H1 (cell line): ENCODE data around the gene TSPAN9. TPM values are rescaled to one million over a fixed set of nuclear protein-coding genes. Genes with fewer than 3 reads are reported as not detected.

Experiments used
- BACH1 ChIP-seq: IDR thresholded peaks from 2 replicates; pipeline ENCODE4 v1.6.1; 2012; ENCODE audit warnings: low read length, improper control_type of control experiment
- EGR1 ChIP-seq: IDR thresholded peaks from 2 replicates; pipeline ENCODE4 v1.6.1; 2011; ENCODE audit warnings: low read depth, low read length, borderline replicate concordance
- GTF2F1 ChIP-seq: IDR thresholded peaks from 2 replicates; pipeline ENCODE4 v1.6.1; 2012; ENCODE audit warnings: low read depth, low read length, improper control_type of control experiment, borderline replicate concordance
- HDAC6 ChIP-seq: IDR thresholded peaks from one replicate; pipeline ENCODE4 v1.7.1; 2012; ENCODE audit warnings: low read depth, mild to moderate bottlenecking, inconsistent platforms, low read length, moderate library complexity
- SP1 ChIP-seq: IDR thresholded peaks from 2 replicates; pipeline ENCODE4 v1.6.1; 2011; ENCODE audit warnings: low read depth, low read length
- polyA plus RNA-seq, 7 experiments: library from polyadenylated mRNA; depleted of rRNA in 3 of 7; stranded (reverse) in 5 of 7; unstranded in 2 of 7; fragments of >200 nt in 5 of 7; fragments of 200-250 nt in 2 of 7; gene quantifications; 1 replicate in 5 of 7; 2 replicates in 1 of 7; 4 replicates in 1 of 7; pipeline versions ENCODE4 v1.2.1 to v1.2.3, GENCODE V29; 2011 to 2013; ENCODE audit warnings: missing spikeins in 2 of 7, mixed read lengths in 2 of 7
- total RNA-seq: library from RNA; stranded (reverse); fragmentation: NEBNext Ultra II Directional; extraction: Animal tissue kit (Norgen Biotek cat#: 25700); gene quantifications from 2 replicates; pipeline ENCODE4 v1.2.1, GENCODE V29; 2021
- TF ChIP-seq, protein P1 (sequence below): fragments of 300-600 bp; sonication (generic); IDR thresholded peaks from 2 replicates; pipeline ENCODE4 v1.7.1; 2012; ENCODE audit warnings: low read length, moderate library complexity, mild to moderate bottlenecking, inconsistent platforms; ENCODE audit not compliant: insufficient replicate concordance
- TF ChIP-seq, protein P2 (sequence below): IDR thresholded peaks from 2 replicates; pipeline ENCODE4 v1.6.1; 2012; ENCODE audit warnings: low read length, inconsistent platforms

The TSPAN9 gene
- total and polyA plus RNA-seq, 2 of the 8 experiments (the other 6 are each of a cell fraction or from before 2014, with no cell fraction given) = 11.5 to 29.1 TPM

DNA sequence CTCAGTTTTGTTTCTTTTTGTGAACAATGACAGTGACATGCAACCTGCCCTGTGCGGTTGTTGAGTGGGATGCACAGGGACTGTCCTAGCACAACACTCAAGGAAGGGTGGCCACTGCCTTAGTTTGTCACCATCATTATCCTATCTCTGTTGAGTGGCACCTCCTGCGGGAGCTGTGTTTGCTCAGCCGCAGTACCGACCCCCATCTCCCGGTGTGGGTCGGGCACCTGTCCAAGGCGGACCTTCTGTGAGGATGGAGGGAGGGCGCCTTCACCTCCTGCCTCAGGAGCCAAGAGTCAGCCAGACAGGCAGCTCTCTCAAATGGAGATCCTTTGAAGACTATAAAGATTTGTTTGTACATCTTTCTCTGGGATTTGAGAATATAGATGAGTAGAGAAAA lies 142.1 kb downstream of the TSPAN9 start (continued):
- TF ChIP-seq, protein P1, sequence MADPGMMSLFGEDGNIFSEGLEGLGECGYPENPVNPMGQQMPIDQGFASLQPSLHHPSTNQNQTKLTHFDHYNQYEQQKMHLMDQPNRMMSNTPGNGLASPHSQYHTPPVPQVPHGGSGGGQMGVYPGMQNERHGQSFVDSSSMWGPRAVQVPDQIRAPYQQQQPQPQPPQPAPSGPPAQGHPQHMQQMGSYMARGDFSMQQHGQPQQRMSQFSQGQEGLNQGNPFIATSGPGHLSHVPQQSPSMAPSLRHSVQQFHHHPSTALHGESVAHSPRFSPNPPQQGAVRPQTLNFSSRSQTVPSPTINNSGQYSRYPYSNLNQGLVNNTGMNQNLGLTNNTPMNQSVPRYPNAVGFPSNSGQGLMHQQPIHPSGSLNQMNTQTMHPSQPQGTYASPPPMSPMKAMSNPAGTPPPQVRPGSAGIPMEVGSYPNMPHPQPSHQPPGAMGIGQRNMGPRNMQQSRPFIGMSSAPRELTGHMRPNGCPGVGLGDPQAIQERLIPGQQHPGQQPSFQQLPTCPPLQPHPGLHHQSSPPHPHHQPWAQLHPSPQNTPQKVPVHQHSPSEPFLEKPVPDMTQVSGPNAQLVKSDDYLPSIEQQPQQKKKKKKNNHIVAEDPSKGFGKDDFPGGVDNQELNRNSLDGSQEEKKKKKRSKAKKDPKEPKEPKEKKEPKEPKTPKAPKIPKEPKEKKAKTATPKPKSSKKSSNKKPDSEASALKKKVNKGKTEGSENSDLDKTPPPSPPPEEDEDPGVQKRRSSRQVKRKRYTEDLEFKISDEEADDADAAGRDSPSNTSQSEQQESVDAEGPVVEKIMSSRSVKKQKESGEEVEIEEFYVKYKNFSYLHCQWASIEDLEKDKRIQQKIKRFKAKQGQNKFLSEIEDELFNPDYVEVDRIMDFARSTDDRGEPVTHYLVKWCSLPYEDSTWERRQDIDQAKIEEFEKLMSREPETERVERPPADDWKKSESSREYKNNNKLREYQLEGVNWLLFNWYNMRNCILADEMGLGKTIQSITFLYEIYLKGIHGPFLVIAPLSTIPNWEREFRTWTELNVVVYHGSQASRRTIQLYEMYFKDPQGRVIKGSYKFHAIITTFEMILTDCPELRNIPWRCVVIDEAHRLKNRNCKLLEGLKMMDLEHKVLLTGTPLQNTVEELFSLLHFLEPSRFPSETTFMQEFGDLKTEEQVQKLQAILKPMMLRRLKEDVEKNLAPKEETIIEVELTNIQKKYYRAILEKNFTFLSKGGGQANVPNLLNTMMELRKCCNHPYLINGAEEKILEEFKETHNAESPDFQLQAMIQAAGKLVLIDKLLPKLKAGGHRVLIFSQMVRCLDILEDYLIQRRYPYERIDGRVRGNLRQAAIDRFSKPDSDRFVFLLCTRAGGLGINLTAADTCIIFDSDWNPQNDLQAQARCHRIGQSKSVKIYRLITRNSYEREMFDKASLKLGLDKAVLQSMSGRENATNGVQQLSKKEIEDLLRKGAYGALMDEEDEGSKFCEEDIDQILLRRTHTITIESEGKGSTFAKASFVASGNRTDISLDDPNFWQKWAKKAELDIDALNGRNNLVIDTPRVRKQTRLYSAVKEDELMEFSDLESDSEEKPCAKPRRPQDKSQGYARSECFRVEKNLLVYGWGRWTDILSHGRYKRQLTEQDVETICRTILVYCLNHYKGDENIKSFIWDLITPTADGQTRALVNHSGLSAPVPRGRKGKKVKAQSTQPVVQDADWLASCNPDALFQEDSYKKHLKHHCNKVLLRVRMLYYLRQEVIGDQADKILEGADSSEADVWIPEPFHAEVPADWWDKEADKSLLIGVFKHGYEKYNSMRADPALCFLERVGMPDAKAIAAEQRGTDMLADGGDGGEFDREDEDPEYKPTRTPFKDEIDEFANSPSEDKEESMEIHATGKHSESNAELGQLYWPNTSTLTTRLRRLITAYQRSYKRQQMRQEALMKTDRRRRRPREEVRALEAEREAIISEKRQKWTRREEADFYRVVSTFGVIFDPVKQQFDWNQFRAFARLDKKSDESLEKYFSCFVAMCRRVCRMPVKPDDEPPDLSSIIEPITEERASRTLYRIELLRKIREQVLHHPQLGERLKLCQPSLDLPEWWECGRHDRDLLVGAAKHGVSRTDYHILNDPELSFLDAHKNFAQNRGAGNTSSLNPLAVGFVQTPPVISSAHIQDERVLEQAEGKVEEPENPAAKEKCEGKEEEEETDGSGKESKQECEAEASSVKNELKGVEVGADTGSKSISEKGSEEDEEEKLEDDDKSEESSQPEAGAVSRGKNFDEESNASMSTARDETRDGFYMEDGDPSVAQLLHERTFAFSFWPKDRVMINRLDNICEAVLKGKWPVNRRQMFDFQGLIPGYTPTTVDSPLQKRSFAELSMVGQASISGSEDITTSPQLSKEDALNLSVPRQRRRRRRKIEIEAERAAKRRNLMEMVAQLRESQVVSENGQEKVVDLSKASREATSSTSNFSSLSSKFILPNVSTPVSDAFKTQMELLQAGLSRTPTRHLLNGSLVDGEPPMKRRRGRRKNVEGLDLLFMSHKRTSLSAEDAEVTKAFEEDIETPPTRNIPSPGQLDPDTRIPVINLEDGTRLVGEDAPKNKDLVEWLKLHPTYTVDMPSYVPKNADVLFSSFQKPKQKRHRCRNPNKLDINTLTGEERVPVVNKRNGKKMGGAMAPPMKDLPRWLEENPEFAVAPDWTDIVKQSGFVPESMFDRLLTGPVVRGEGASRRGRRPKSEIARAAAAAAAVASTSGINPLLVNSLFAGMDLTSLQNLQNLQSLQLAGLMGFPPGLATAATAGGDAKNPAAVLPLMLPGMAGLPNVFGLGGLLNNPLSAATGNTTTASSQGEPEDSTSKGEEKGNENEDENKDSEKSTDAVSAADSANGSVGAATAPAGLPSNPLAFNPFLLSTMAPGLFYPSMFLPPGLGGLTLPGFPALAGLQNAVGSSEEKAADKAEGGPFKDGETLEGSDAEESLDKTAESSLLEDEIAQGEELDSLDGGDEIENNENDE = no peak
- TF ChIP-seq GTF2F1 (no peak), EGR1 (no peak), SP1 (no peak), BACH1 (no peak), HDAC6 (no peak)
- TF ChIP-seq, protein P2, sequence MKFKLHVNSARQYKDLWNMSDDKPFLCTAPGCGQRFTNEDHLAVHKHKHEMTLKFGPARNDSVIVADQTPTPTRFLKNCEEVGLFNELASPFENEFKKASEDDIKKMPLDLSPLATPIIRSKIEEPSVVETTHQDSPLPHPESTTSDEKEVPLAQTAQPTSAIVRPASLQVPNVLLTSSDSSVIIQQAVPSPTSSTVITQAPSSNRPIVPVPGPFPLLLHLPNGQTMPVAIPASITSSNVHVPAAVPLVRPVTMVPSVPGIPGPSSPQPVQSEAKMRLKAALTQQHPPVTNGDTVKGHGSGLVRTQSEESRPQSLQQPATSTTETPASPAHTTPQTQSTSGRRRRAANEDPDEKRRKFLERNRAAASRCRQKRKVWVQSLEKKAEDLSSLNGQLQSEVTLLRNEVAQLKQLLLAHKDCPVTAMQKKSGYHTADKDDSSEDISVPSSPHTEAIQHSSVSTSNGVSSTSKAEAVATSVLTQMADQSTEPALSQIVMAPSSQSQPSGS = no peak
